Measurements from ENCODE around the gene FGF10. TPM values are rescaled to one million over a fixed set of nuclear protein-coding genes. Genes with fewer than 3 reads are reported as not detected.

Gene FGF10
- total RNA-seq, 1 experiment from 2014 or later: not detected

DNA sequence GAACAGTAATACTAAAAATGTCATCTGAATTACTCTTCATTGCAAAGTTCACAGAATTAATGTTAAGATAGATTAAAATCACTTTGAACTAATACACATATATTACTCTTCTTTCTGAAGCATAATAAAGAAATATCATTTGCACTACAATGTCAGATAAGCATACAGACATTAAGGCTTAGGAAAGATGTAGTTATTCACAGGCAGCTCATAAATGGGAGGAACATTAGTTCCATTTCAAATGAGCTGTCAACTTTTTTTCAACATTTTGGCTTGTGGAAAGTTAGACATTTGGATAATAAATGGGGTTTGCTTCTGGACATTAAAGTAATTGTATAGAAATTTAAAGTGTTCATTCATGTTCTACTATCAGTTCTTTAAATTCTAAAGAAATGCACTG, 6.3 kb downstream of the FGF10 start:
- in situ Hi-C loops (cut with HindIII; ENCODE audit: low pct_unique_long_range_greater_than_20kb, low sequenced_read_pairs): no loop called here
- TF ChIP-seq, protein P1, sequence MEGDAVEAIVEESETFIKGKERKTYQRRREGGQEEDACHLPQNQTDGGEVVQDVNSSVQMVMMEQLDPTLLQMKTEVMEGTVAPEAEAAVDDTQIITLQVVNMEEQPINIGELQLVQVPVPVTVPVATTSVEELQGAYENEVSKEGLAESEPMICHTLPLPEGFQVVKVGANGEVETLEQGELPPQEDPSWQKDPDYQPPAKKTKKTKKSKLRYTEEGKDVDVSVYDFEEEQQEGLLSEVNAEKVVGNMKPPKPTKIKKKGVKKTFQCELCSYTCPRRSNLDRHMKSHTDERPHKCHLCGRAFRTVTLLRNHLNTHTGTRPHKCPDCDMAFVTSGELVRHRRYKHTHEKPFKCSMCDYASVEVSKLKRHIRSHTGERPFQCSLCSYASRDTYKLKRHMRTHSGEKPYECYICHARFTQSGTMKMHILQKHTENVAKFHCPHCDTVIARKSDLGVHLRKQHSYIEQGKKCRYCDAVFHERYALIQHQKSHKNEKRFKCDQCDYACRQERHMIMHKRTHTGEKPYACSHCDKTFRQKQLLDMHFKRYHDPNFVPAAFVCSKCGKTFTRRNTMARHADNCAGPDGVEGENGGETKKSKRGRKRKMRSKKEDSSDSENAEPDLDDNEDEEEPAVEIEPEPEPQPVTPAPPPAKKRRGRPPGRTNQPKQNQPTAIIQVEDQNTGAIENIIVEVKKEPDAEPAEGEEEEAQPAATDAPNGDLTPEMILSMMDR (IDR thresholded peaks at IDR 0.05): no peak
- no peak for TF ChIP-seq REST (IDR thresholded peaks at IDR 0.05; ENCODE audit: insufficient read depth in 1 of 2, low read depth in 2 of 2, low read length in 1 of 2)
- no peak for TF ChIP-seq SIN3A (IDR thresholded peaks at IDR 0.05; ENCODE audit: borderline replicate concordance, insufficient read depth, low read depth, low read length)
- TF ChIP-seq TCF7L2 (IDR thresholded peaks at IDR 0.05; ENCODE audit: low read depth, low read length): no peak
- TF ChIP-seq POLR2AphosphoS5 (IDR thresholded peaks at IDR 0.05; ENCODE audit: low read depth, low read length): no peak
- Histone ChIP-seq H3K27ac (ENCODE audit: low read length) (no peak overlapping the region), H3K36me3 (ENCODE audit: control insufficient read depth, insufficient read depth, low read length) (no peaks in the 10 kb centered on the region), H3K4me1 (ENCODE audit: control insufficient read depth, insufficient read depth, low read length) (no peaks in the 10 kb centered on the region), H3K9me3 (ENCODE audit: control insufficient read depth, insufficient read depth, low read depth, low read length) (no peaks in the 10 kb centered on the region), H3K4me3 (ENCODE audit: low read depth in 2 of 2, low read length in 2 of 2) (no peak overlapping the region), H3K27me3 (ENCODE audit: control insufficient read depth, insufficient read depth, low read length) (peaks cover 8% of the 10 kb centered on the region; the same call in 1 of the 2 replicates)
- DNase-seq (ENCODE audit: low read depth, low spot score) (no peak), ATAC-seq (no peak)
- POLR2A ChIA-PET: no interaction called here
- no TSS peak for BruUV-seq (replicated peaks)
- CTCF ChIA-PET: no interaction called here
- intact Hi-C loops (cut with micrococcal nuclease; ENCODE audit: unreplicated experiment): no loop called here

DNA sequence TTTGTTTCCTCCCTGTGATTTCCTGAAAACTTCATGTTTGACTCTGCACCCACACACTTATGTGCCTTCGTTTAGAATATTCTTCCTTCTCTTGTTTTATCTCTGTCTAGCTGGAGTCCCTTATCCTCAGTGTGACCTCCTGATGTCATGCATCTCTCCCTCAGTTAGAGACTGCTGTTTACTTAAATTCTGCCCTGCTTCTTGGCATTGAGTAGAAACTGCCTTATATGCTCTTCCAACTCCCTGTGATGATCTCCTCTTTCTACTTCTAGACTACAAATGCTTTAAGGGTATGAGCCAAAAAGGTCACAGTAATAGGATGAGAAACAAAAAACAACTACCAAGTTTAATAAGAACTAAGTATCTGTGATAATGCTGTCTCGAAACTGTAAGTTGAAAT, 12.2 kb downstream of the FGF10 start:
- ATAC-seq: no peak
- POLR2A ChIA-PET: no interaction called here

More for the DNA sequence above, 12.2 kb downstream of the FGF10 start:
- TF ChIP-seq SIN3A (IDR thresholded peaks at IDR 0.05; ENCODE audit: borderline replicate concordance, insufficient read depth, low read depth, low read length) (no peak), TCF7L2 (IDR thresholded peaks at IDR 0.05; ENCODE audit: low read depth, low read length) (no peak), POLR2AphosphoS5 (IDR thresholded peaks at IDR 0.05; ENCODE audit: low read depth, low read length) (no peak), REST (IDR thresholded peaks at IDR 0.05; ENCODE audit: insufficient read depth in 1 of 2, low read depth in 2 of 2, low read length in 1 of 2) (no peak)
- TF ChIP-seq, protein P1 (IDR thresholded peaks at IDR 0.05): no peak
- CTCF ChIA-PET: interaction anchor here (1.0 kb wide), 1 partner anchor 8 kb away, joined by 3 read pairs; no protein-coding TSS in a partner anchor
- Histone ChIP-seq H3K36me3 (ENCODE audit: control insufficient read depth, insufficient read depth, low read length) (no peaks in the 10 kb centered on the region), H3K27me3 (ENCODE audit: control insufficient read depth, insufficient read depth, low read length) (no peaks in the 10 kb centered on the region), H3K4me3 (ENCODE audit: low read depth in 2 of 2, low read length in 2 of 2) (no peak overlapping the region), H3K4me1 (ENCODE audit: control insufficient read depth, insufficient read depth, low read length) (no peaks in the 10 kb centered on the region), H3K27ac (ENCODE audit: low read length) (no peak overlapping the region), H3K9me3 (ENCODE audit: control insufficient read depth, insufficient read depth, low read depth, low read length) (no peaks in the 10 kb centered on the region)
- DNase-seq (ENCODE audit: low read depth, low spot score): no peak
- in situ Hi-C loops (cut with HindIII; ENCODE audit: low pct_unique_long_range_greater_than_20kb, low sequenced_read_pairs): no loop called here
- intact Hi-C loops (cut with micrococcal nuclease; ENCODE audit: unreplicated experiment): no loop called here
- no TSS peak for BruUV-seq (replicated peaks)

Measured in Panc1 (cell line).